OCI-LY1 (cell line): ENCODE data around the gene ICOSLG.
"Not testable (repeated sequence)": the region's sequence is repeated elsewhere in the genome, so short reads cannot be mapped to it uniquely, and the experiment has no call there.

Experiments
- H2AFZ ChIP-seq: fragments of 200-600 bp; sonication (generic), shearing (Covaris generic); 2 replicates; pipeline ENCODE4 v1.6.0; 2014; ENCODE audit warnings: antibody characterized with exemption, mild to moderate bottlenecking, low read length
- H3F3A ChIP-seq: fragments of 200-600 bp; sonication (generic), shearing (Covaris generic); 2 replicates; pipeline ENCODE4 v1.6.0; 2014; ENCODE audit warnings: mild to moderate bottlenecking, antibody characterized with exemption, low read length, moderate library complexity; ENCODE audit not compliant: insufficient read depth
- H3K27ac ChIP-seq: fragments of 200-600 bp; sonication (generic); 2 replicates; pipeline ENCODE4 v1.5.1; 2014; ENCODE audit warnings: low read length, mixed run types, mild to moderate bottlenecking, low read depth; ENCODE audit not compliant: poor library complexity, severe bottlenecking
- H3K27me3 ChIP-seq: fragments of 200-600 bp; sonication (generic); 2 replicates; pipeline ENCODE4 v1.6.0; 2014; ENCODE audit warnings: antibody characterized with exemption, mild to moderate bottlenecking, low read length, moderate library complexity; ENCODE audit not compliant: insufficient read depth
- H3K36me3 ChIP-seq: fragments of 200-600 bp; sonication (generic); 2 replicates; pipeline ENCODE4 v1.6.1; 2014; ENCODE audit warnings: mild to moderate bottlenecking, antibody characterized with exemption, low read length, moderate library complexity, mixed read lengths; ENCODE audit not compliant: insufficient read depth
- H3K4me1 ChIP-seq: fragments of 200-600 bp; sonication (generic); 2 replicates; pipeline ENCODE4 v1.5.1; 2014; ENCODE audit warnings: mild to moderate bottlenecking, low read length, moderate library complexity; ENCODE audit not compliant: insufficient read depth, severe bottlenecking
- H3K4me2 ChIP-seq: fragments of 200-600 bp; sonication (generic), shearing (Covaris generic); 2 replicates; pipeline ENCODE4 v1.6.1; 2014; ENCODE audit warnings: low read length
- H3K4me3 ChIP-seq: fragments of 200-600 bp; sonication (generic); 2 replicates; pipeline ENCODE4 v1.5.1; 2014; ENCODE audit warnings: low read length, low read depth, mild to moderate bottlenecking, mixed read lengths; ENCODE audit not compliant: poor library complexity, severe bottlenecking
- H3K79me2 ChIP-seq: fragments of 200-600 bp; shearing (Covaris generic); 2 replicates; pipeline ENCODE4 v1.6.1; 2016; ENCODE audit warnings: mixed run types, low read length, mixed read lengths; ENCODE audit not compliant: insufficient read depth
- H3K9ac ChIP-seq: fragments of 200-600 bp; sonication (generic), shearing (Covaris generic); 2 replicates; pipeline ENCODE4 v1.6.1; 2014; ENCODE audit warnings: mild to moderate bottlenecking, low read length, mixed read lengths
- H3K9me2 ChIP-seq: fragments of 200-600 bp; sonication (generic), shearing (Covaris generic); 2 replicates; pipeline ENCODE4 v1.6.1; 2014; ENCODE audit warnings: low read depth, mild to moderate bottlenecking, low read length, mixed read lengths
- H3K9me3 ChIP-seq: fragments of 200-600 bp; shearing (Covaris generic); 2 replicates; pipeline ENCODE4 v1.6.1; 2014; ENCODE audit warnings: low read length, mixed read lengths
- H4K20me1 ChIP-seq: fragments of 200-600 bp; sonication (generic), shearing (Covaris generic); 2 replicates; pipeline ENCODE4 v1.6.0; 2016; ENCODE audit warnings: mild to moderate bottlenecking, low read length; ENCODE audit not compliant: insufficient read depth

ICOSLG gene

GRCh38 chr21:44243980-44244379, 3.2 kb upstream of the ICOSLG start:
- H3K4me2 ChIP-seq, H3K4me1 ChIP-seq, H3K79me2 ChIP-seq, H3K36me3 ChIP-seq, H3K27ac ChIP-seq, H3K9me3 ChIP-seq, H2AFZ ChIP-seq, H3K9me2 ChIP-seq, H3K27me3 ChIP-seq, H3K9ac ChIP-seq, H3F3A ChIP-seq, H3K4me3 ChIP-seq, H4K20me1 ChIP-seq: not testable (repeated sequence)

- not testable (repeated sequence) for H3K9ac ChIP-seq, H3K9me2 ChIP-seq, H3K27me3 ChIP-seq, H2AFZ ChIP-seq, H4K20me1 ChIP-seq, H3K4me3 ChIP-seq, H3K36me3 ChIP-seq, H3K27ac ChIP-seq, H3F3A ChIP-seq, H3K4me1 ChIP-seq, H3K4me2 ChIP-seq, H3K9me3 ChIP-seq, H3K79me2 ChIP-seq
Observed at GRCh38 chr21:44241281-44241680, 538 bp upstream of the ICOSLG start.

- not testable (repeated sequence) for H3F3A ChIP-seq, H3K9me2 ChIP-seq, H3K27ac ChIP-seq, H3K36me3 ChIP-seq, H3K79me2 ChIP-seq, H3K9me3 ChIP-seq, H3K27me3 ChIP-seq, H3K4me2 ChIP-seq, H3K4me1 ChIP-seq, H3K4me3 ChIP-seq, H4K20me1 ChIP-seq, H2AFZ ChIP-seq, H3K9ac ChIP-seq
Observed at GRCh38 chr21:44240353-44240752, 390 bp downstream of the ICOSLG start.

- not testable (repeated sequence) for H2AFZ ChIP-seq, H3K9me2 ChIP-seq
Observed at GRCh38 chr21:44229561-44229960, 11.2 kb downstream of the ICOSLG start.

GRCh38 chr21:44228109-44228508, 12.6 kb downstream of the ICOSLG start:
- not testable (repeated sequence) for H3K9me2 ChIP-seq, H3K9me3 ChIP-seq, H3K9ac ChIP-seq, H3K36me3 ChIP-seq, H3K27ac ChIP-seq, H3K79me2 ChIP-seq, H3K4me1 ChIP-seq, H4K20me1 ChIP-seq, H3K4me3 ChIP-seq, H3K27me3 ChIP-seq, H2AFZ ChIP-seq, H3K4me2 ChIP-seq, H3F3A ChIP-seq

More at GRCh38 chr21:44229561-44229960, 11.2 kb downstream of the ICOSLG start:
- H3K27ac ChIP-seq, H3K4me2 ChIP-seq, H3K79me2 ChIP-seq, H3K36me3 ChIP-seq, H3K4me1 ChIP-seq, H4K20me1 ChIP-seq, H3K27me3 ChIP-seq, H3K9ac ChIP-seq, H3K9me3 ChIP-seq, H3F3A ChIP-seq, H3K4me3 ChIP-seq: not testable (repeated sequence)

GRCh38 chr21:44227614-44228013, 13.1 kb downstream of the ICOSLG start:
- H3K9ac ChIP-seq, H3K27me3 ChIP-seq, H3F3A ChIP-seq, H3K27ac ChIP-seq, H3K9me3 ChIP-seq, H2AFZ ChIP-seq, H3K4me1 ChIP-seq, H3K4me3 ChIP-seq, H4K20me1 ChIP-seq, H3K79me2 ChIP-seq, H3K36me3 ChIP-seq, H3K9me2 ChIP-seq, H3K4me2 ChIP-seq: not testable (repeated sequence)

GRCh38 chr21:44225605-44226004, 15.1 kb downstream of the ICOSLG start:
- not testable (repeated sequence) for H3K9me2 ChIP-seq, H3K4me3 ChIP-seq, H3K9ac ChIP-seq, H3K9me3 ChIP-seq, H3K27me3 ChIP-seq, H2AFZ ChIP-seq, H3K36me3 ChIP-seq, H3K27ac ChIP-seq, H4K20me1 ChIP-seq, H3K4me1 ChIP-seq, H3F3A ChIP-seq, H3K79me2 ChIP-seq, H3K4me2 ChIP-seq

- H3K9ac ChIP-seq, H3F3A ChIP-seq, H2AFZ ChIP-seq: not testable (repeated sequence)
Observed at GRCh38 chr21:44223334-44223733, 17.4 kb downstream of the ICOSLG start.

More at GRCh38 chr21:44223334-44223733, 17.4 kb downstream of the ICOSLG start:
- H3K27me3 ChIP-seq, H3K9me2 ChIP-seq, H3K9me3 ChIP-seq, H3K36me3 ChIP-seq, H3K79me2 ChIP-seq, H3K27ac ChIP-seq, H3K4me2 ChIP-seq, H3K4me1 ChIP-seq, H4K20me1 ChIP-seq, H3K4me3 ChIP-seq: not testable (repeated sequence)
